Natural killer cell (primary cell): Measurements from ENCODE around the gene TELO2. TPM values are rescaled to one million over a fixed set of nuclear protein-coding genes. Genes with fewer than 3 reads are reported as not detected.

Experiments used
- ATAC-seq, 3 donors: fragments of 150-1000 bp in 2 of 3; fragments of 200-7000 bp in 1 of 3; cut with Tn5 transposase; 1 replicate in 1 of 3; 2 replicates in 2 of 3; pipeline ENCODE4 v1.10.0; 2021; ENCODE audit warnings: mild to moderate bottlenecking in 2 of 3, moderate library complexity in 2 of 3
- DNase-seq, 2 donors: peaks; one replicate each; pipeline versions ENCODE4 v3.0.0 to v3.0.0-alpha.2; 2013 to 2021; ENCODE audit warnings: mixed read lengths in 1 of 2
- H3K27ac ChIP-seq: one replicate; pipeline ENCODE4 v1.5.1; 2013; ENCODE audit warnings: mild to moderate bottlenecking, low read length
- H3K27me3 ChIP-seq: one replicate; pipeline ENCODE4 v1.6.1; 2013; ENCODE audit warnings: low read length; ENCODE audit not compliant: control insufficient read depth, insufficient read depth
- H3K36me3 ChIP-seq: one replicate; pipeline ENCODE4 v1.6.1; 2013; ENCODE audit warnings: low read length; ENCODE audit not compliant: control insufficient read depth, insufficient read depth
- H3K4me1 ChIP-seq: one replicate; pipeline ENCODE4 v1.6.1; 2013; ENCODE audit warnings: low read length; ENCODE audit not compliant: control insufficient read depth, insufficient read depth
- H3K4me3 ChIP-seq: one replicate; pipeline ENCODE4 v1.5.1; 2013; ENCODE audit warnings: low read length
- H3K9me3 ChIP-seq: one replicate; pipeline ENCODE4 v1.6.1; 2013; ENCODE audit warnings: low read length; ENCODE audit not compliant: control insufficient read depth, insufficient read depth
- H3K27ac Mint-ChIP-seq, 2 donors: one replicate each; pipeline ENCODE4 v1.8.0; 2022; ENCODE audit warnings: mild to moderate bottlenecking in 2 of 2, mixed read lengths in 2 of 2, moderate library complexity in 1 of 2
- H3K27me3 Mint-ChIP-seq, 2 donors: one replicate each; pipeline ENCODE4 v1.8.0; 2022; ENCODE audit warnings: low read depth in 2 of 2, mixed read lengths in 2 of 2
- H3K36me3 Mint-ChIP-seq: one replicate; pipeline ENCODE4 v1.8.0; 2022; ENCODE audit warnings: mixed read lengths
- H3K4me1 Mint-ChIP-seq, 2 donors: one replicate each; pipeline ENCODE4 v1.8.0; 2022; ENCODE audit warnings: mixed read lengths in 2 of 2
- H3K4me3 Mint-ChIP-seq: one replicate; pipeline ENCODE4 v1.8.0; 2022; ENCODE audit warnings: mild to moderate bottlenecking, moderate library complexity, mixed read lengths
- H3K9me3 Mint-ChIP-seq, 2 donors: one replicate each; pipeline ENCODE4 v1.8.0; 2022; ENCODE audit warnings: mixed read lengths in 2 of 2
- WGBS: methylation state at CpG from one replicate; pipeline ENCODE4 v1.1.7; 2013; ENCODE audit warnings: missing lambda C conversion rate; ENCODE audit not compliant: insufficient coverage; 5-methylcytosine and 5-hydroxymethylcytosine counted together
- intact Hi-C: fragments of 100-400 bp; cut with micrococcal nuclease; formaldehyde crosslinking; loops from one replicate; pipeline ENCODE4 v1.14.2; 2022
- total RNA-seq, 4 donors: library from RNA; stranded (reverse); fragments of 120-200 nt in 1 of 4; gene quantifications; one replicate each; pipeline versions ENCODE4 v1.2.3 to v1.2.4, GENCODE V29; 2013 to 2022
- TF ChIP-seq, protein P1 (sequence below): fragments of 200-600 bp; IDR thresholded peaks from one replicate; pipeline ENCODE4 v1.8.0; 2022; ENCODE audit warnings: antibody characterized with exemption

TELO2 gene
- total RNA-seq, 3 donors from 2014 or later (not counting 1 experiment from before 2014, with no cell fraction given): 45.5 to 50.0 (median 46.5) TPM

DNA sequence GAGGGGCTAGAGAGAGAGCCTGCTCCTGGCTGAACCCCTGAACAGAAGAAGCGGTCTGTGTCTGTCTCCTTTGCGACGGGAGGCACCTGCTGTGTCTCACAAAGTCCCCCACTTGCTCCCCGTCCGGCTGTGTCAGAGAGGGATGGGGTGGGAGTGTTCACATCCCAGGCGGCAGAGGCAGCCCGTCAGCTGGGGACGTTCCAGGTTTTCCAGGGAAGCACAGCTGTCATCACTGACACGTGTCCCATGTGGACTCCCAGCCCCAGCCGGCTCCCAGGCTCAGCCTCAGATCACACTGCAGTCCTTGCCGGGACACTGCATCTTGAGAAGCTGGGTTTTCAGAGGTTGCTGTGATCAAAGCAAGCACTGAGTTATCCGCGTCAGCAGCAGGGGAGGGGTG is 1.6 kb downstream of the TELO2 start:
- H3K27me3 ChIP-seq: no peaks in the 10 kb centered on the region
- Mint-ChIP-seq H3K4me3 (peak overlapping the region; percentile 42), H3K36me3 (no peaks in the 10 kb centered on the region), H3K4me1 (peaks cover 9 to 16% of the 10 kb centered on the region in 2 donors), H3K9me3 (no peaks in the 10 kb centered on the region), H3K27me3 (no peaks in the 10 kb centered on the region), H3K27ac (no peak overlapping the region)
- no peak overlapping the region for H3K27ac ChIP-seq
- intact Hi-C loops: no loop called here
- peaks cover 12% of the 10 kb centered on the region for H3K36me3 ChIP-seq
- TF ChIP-seq, protein P1, sequence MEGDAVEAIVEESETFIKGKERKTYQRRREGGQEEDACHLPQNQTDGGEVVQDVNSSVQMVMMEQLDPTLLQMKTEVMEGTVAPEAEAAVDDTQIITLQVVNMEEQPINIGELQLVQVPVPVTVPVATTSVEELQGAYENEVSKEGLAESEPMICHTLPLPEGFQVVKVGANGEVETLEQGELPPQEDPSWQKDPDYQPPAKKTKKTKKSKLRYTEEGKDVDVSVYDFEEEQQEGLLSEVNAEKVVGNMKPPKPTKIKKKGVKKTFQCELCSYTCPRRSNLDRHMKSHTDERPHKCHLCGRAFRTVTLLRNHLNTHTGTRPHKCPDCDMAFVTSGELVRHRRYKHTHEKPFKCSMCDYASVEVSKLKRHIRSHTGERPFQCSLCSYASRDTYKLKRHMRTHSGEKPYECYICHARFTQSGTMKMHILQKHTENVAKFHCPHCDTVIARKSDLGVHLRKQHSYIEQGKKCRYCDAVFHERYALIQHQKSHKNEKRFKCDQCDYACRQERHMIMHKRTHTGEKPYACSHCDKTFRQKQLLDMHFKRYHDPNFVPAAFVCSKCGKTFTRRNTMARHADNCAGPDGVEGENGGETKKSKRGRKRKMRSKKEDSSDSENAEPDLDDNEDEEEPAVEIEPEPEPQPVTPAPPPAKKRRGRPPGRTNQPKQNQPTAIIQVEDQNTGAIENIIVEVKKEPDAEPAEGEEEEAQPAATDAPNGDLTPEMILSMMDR: no peak
- H3K9me3 ChIP-seq: no peaks in the 10 kb centered on the region
- WGBS: 96% methylated on average over 13 of the region's 13 CpGs
- ATAC-seq: no peak
- H3K4me1 ChIP-seq: peaks cover 23% of the 10 kb centered on the region
- no peak for DNase-seq
- H3K4me3 ChIP-seq: no peak overlapping the region

DNA sequence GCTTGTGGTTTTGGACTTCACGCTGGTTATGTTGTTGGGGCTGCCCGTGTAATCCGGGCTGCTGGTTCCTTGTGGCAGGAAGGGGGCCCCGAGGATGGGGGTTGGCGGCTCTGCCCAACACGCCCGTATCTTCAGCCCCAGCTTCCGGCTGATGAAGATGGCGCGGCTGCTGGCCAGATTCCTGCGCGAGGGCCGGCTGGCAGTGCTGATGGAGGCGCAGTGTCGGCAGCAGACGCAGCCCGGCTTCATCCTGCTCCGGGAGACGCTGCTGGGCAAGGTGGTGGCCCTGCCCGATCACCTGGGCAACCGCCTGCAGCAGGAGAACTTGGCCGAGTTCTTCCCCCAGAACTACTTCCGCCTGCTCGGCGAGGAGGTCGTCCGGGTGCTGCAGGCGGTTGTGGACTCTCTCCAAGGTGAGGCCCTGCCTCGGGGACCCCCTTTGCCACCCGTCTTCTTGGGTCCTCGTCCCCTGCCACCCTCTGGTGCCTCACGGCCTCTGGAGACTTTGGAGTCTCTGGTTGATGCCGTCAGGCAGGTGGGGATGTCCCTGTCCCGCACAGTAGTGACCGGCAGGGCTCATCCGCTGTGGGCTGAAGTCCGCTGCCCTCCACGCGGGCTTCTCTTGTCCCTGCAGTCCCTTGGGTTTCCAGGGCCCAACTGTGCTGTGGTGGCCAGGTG is 2.2 kb downstream of the TELO2 start:
- no peaks in the 10 kb centered on the region for H3K27me3 ChIP-seq
- peaks cover 9 to 16% of the 10 kb centered on the region in 2 donors for H3K4me1 Mint-ChIP-seq
- no peaks in the 10 kb centered on the region for H3K9me3 ChIP-seq
- intact Hi-C loops: no loop called here
- no peaks in the 10 kb centered on the region for H3K36me3 Mint-ChIP-seq
- H3K4me3 ChIP-seq: no peak overlapping the region
- H3K27me3 Mint-ChIP-seq: no peaks in the 10 kb centered on the region
- TF ChIP-seq, protein P1: no peak
- 94% methylated on average over 39 of the region's 39 CpGs for WGBS
- ATAC-seq (no peak), DNase-seq (no peak)
- H3K36me3 ChIP-seq: peaks cover 16% of the 10 kb centered on the region
- peaks cover 23% of the 10 kb centered on the region for H3K4me1 ChIP-seq
- peak overlapping the region; percentile 42 for H3K4me3 Mint-ChIP-seq
- H3K9me3 Mint-ChIP-seq: no peaks in the 10 kb centered on the region
- no peak overlapping the region for H3K27ac ChIP-seq
- H3K27ac Mint-ChIP-seq: no peak overlapping the region

DNA sequence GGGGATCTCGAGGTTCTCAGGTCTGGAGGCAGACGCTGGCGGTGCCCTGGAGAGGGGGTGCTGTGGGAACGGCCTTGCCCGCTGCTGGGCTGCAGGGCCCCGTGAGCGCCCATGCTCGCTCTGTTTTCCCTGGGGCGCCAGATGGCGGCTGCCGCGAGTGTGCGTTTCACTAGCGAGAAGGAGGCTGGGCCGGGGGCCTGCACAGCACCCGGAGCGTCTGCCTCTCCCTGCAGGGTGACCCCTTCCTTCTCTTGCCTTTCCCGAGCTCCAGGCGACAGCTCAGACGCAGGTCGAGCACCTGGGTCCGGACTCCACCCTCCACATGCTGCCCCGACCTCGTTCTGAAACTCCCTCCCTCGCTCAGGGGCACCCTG is 2.7 kb downstream of the TELO2 start:
- DNase-seq: no peak
- TF ChIP-seq, protein P1: no peak
- Mint-ChIP-seq H3K27me3 (no peaks in the 10 kb centered on the region), H3K36me3 (no peaks in the 10 kb centered on the region), H3K4me1 (peaks cover 9 to 16% of the 10 kb centered on the region in 2 donors), H3K9me3 (no peaks in the 10 kb centered on the region), H3K4me3 (peak overlapping the region; percentile 37), H3K27ac (no peak overlapping the region)
- Histone ChIP-seq H3K27ac (no peak overlapping the region), H3K9me3 (no peaks in the 10 kb centered on the region), H3K4me1 (peaks cover 23% of the 10 kb centered on the region), H3K27me3 (no peaks in the 10 kb centered on the region), H3K36me3 (peaks cover 20% of the 10 kb centered on the region), H3K4me3 (no peak overlapping the region)
- WGBS: 95% methylated on average over 25 of the region's 25 CpGs
- ATAC-seq: no peak
- intact Hi-C loops: no loop called here

DNA sequence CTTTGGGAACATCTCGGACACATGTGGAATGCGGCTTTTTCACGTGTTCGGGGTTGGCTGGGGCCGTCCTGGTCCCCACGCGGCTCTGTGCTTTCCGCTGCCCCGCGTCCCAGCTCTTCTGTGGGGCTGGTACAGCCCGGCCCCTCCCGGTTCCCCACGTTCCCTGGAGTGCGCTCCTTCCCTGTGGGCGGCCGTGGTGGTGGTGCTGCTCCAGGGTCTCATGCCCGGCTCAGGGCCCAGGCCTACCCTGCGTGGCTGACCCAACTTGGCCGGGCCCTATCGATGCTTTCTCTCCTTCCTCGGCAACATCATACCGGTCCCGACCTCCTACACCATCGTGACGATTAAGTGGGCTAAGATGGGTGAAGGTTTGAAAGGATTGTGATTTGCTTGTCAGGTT is 3.3 kb downstream of the TELO2 start:
- Histone ChIP-seq H3K27ac (no peak overlapping the region), H3K36me3 (peaks cover 24% of the 10 kb centered on the region), H3K4me1 (peaks cover 23% of the 10 kb centered on the region), H3K4me3 (no peak overlapping the region), H3K27me3 (no peaks in the 10 kb centered on the region), H3K9me3 (no peaks in the 10 kb centered on the region)
- Mint-ChIP-seq H3K4me3 (no peak overlapping the region), H3K4me1 (peaks cover 9 to 16% of the 10 kb centered on the region in 2 donors), H3K27ac (no peak overlapping the region), H3K27me3 (no peaks in the 10 kb centered on the region), H3K36me3 (no peaks in the 10 kb centered on the region), H3K9me3 (no peaks in the 10 kb centered on the region)
- intact Hi-C loops: no loop called here
- WGBS: 93% methylated on average over 25 of the region's 25 CpGs
- ATAC-seq (no peak), DNase-seq (no peak)
- TF ChIP-seq, protein P1: no peak
